ENCODE data around the gene NDRG2.
A peak's percentile ranks its signal among the peaks of the same experiment; 100 is the strongest.

NDRG2 gene

DNA sequence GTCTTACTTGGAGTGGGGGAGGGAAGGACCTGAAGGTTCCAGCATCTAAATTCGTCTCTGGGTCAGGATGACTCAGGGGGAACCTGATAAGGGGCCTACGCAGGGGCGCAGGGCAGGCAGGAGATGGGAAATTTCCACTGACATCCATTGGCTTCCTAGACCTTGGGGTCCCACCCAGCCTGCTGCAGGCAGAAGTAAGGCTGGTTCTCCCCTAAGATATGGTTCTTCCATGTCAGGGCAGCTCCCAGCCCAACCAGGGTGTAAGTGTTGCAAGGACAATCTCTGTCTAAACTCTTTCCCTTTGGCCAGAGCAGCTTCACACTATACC is 2.1 kb upstream of the NDRG2 start:
- Histone ChIP-seq H2AFZ (ENCODE audit: low read depth) (no peak overlapping the region), H3K27me3 (ENCODE audit: insufficient read depth, low read depth) (no peaks in the 10 kb centered on the region), H4K20me1 (ENCODE audit: insufficient read depth) (no peaks in the 10 kb centered on the region)

GRCh38 chr14:21026274-21026987 is 1.6 kb upstream of the NDRG2 start:
- Histone ChIP-seq H3K79me2 (ENCODE audit: insufficient read depth, low read depth) (no peaks in the 10 kb centered on the region), H3K9ac (no peak overlapping the region), H2AFZ (ENCODE audit: low read depth) (no peak overlapping the region), H3K36me3 (ENCODE audit: insufficient read depth) (no peaks in the 10 kb centered on the region), H3K4me1 (ENCODE audit: low read depth, poor library complexity, severe bottlenecking) (no peaks in the 10 kb centered on the region), H3K27me3 (ENCODE audit: insufficient read depth, low read depth) (no peaks in the 10 kb centered on the region), H4K20me1 (ENCODE audit: insufficient read depth) (no peaks in the 10 kb centered on the region), H3K27ac (no peak overlapping the region), H3K4me2 (no peak overlapping the region), H3K4me3 (IDR thresholded peaks at IDR 0.05; ENCODE audit: insufficient read depth, low read depth, low read length) (no peak overlapping the region)
- TF ChIP-seq CTCF (conservative IDR thresholded peaks at IDR 0.05; ENCODE audit: low read depth, low read length) = no peak

More for the DNA sequence above, 2.1 kb upstream of the NDRG2 start:
- no peak for TF ChIP-seq CTCF (conservative IDR thresholded peaks at IDR 0.05; ENCODE audit: low read depth, low read length)
- H3K4me3 ChIP-seq (IDR thresholded peaks at IDR 0.05; ENCODE audit: insufficient read depth, low read depth, low read length) = no peak overlapping the region
- H3K4me1 ChIP-seq (ENCODE audit: low read depth, poor library complexity, severe bottlenecking) = no peaks in the 10 kb centered on the region
- H3K4me2 ChIP-seq = no peak overlapping the region
- no peak overlapping the region for H3K9ac ChIP-seq
- no peak overlapping the region for H3K27ac ChIP-seq
- no peaks in the 10 kb centered on the region for H3K36me3 ChIP-seq (ENCODE audit: insufficient read depth)
- no peaks in the 10 kb centered on the region for H3K79me2 ChIP-seq (ENCODE audit: insufficient read depth, low read depth)

- H3K4me3 ChIP-seq (IDR thresholded peaks at IDR 0.05; ENCODE audit: insufficient read depth, low read depth, low read length) = no peak overlapping the region
- H4K20me1 ChIP-seq (ENCODE audit: insufficient read depth) = no peaks in the 10 kb centered on the region
- no peak overlapping the region; the same call in 1 of the 2 replicates for H3K9ac ChIP-seq
- H3K36me3 ChIP-seq (ENCODE audit: insufficient read depth) = no peaks in the 10 kb centered on the region
- no peak for TF ChIP-seq CTCF (conservative IDR thresholded peaks at IDR 0.05; ENCODE audit: low read depth, low read length)
- H3K4me2 ChIP-seq = no peak overlapping the region
- no peaks in the 10 kb centered on the region for H3K4me1 ChIP-seq (ENCODE audit: low read depth, poor library complexity, severe bottlenecking)
- peak overlapping the region; percentile 69 for H2AFZ ChIP-seq (ENCODE audit: low read depth)
- H3K27me3 ChIP-seq (ENCODE audit: insufficient read depth, low read depth) = no peaks in the 10 kb centered on the region
- H3K27ac ChIP-seq = no peak overlapping the region
- no peaks in the 10 kb centered on the region for H3K79me2 ChIP-seq (ENCODE audit: insufficient read depth, low read depth)
Observed at GRCh38 chr14:21025371-21026273, 761 bp upstream of the NDRG2 start.

DNA sequence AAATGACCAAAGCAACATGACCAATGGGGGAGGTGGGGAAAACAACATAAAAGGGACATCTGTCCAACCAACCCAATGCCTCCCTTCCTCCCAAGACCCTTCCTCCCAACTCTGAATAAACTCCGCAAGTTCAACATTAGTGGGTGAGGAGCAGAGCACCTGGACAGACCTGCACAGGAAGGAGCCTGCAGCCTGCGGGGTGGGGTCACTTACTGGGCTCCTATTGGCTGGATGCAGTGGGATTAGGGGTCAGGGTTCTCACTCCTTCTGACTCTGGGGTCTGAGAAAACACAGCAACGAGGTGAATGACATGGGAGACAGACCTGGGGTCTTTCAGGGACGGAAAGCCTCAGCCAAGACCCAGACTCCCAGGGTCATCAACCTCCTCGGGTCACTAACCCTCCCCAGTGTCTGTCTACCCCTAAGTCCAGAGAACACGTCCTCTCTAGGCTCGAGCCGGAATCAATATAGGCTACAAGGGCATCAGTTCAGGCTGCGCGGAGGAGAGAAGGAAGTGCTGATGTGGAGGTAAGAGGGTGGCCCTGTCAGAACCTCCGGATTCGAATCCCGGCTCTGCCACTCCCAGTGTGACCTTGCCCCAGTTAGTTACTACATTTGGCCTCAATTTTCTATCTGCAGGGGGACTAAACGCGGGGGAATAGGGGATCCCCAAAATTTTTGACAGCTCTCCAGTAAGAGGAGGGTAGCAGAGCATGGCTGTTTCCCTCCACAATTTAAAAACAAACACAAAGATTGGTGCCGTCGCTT is 860 bp downstream of the NDRG2 start:
- Histone ChIP-seq H4K20me1 (ENCODE audit: insufficient read depth) (no peaks in the 10 kb centered on the region), H3K4me1 (ENCODE audit: low read depth, poor library complexity, severe bottlenecking) (no peaks in the 10 kb centered on the region), H3K27ac (no peak overlapping the region), H3K36me3 (ENCODE audit: insufficient read depth) (no peaks in the 10 kb centered on the region), H3K9ac (peak overlapping the region; percentile 64; the same call in 1 of the 2 replicates), H2AFZ (ENCODE audit: low read depth) (peak overlapping the region; percentile 69), H3K4me3 (IDR thresholded peaks at IDR 0.05; ENCODE audit: insufficient read depth, low read depth, low read length) (no peak overlapping the region), H3K4me2 (peak overlapping the region; percentile 54), H3K27me3 (ENCODE audit: insufficient read depth, low read depth) (no peaks in the 10 kb centered on the region), H3K79me2 (ENCODE audit: insufficient read depth, low read depth) (no peaks in the 10 kb centered on the region)
- TF ChIP-seq CTCF (conservative IDR thresholded peaks at IDR 0.05; ENCODE audit: low read depth, low read length) = no peak

All from KMS-11 (cell line).